HepG2 (cell line): Measurements from ENCODE around the gene DLX1. TPM values are rescaled to one million over a fixed set of nuclear protein-coding genes. Genes with fewer than 3 reads are reported as not detected.
A peak's percentile ranks its signal among the peaks of the same experiment; 100 is the strongest.
"Not testable (repeated sequence)": the region's sequence is repeated elsewhere in the genome, so short reads cannot be mapped to it uniquely, and the experiment has no call there.

Experiments used
- ATAC-seq: fragments of 200-7000 bp; cut with Tn5 transposase; 3 replicates; pipeline ENCODE4 v1.9.1; 2020; ENCODE audit warnings: mild to moderate bottlenecking, moderate library complexity
- BruUV-seq: library from RNA; stranded (reverse); fragments of 400-500 nt; replicated peaks from 2 replicates; lab custom pipeline; 2021; lab: Mats Ljungman, UMichigan
- CTCF ChIA-PET: fragments of 300-600 bp; formaldehyde crosslinking; extraction: SDS; loops from one replicate; lab custom pipeline; 2021; ENCODE audit warnings: low total read pairs, inconsistent platforms, low intra/inter-chr PET ratio; lab: Yijun Ruan, JAX
- POLR2A ChIA-PET: fragments of 350-600 bp; sonication (Branson Sonifier 250); formaldehyde crosslinking; loops from one replicate; lab custom pipeline; 2020; ENCODE audit warnings: antibody characterized with exemption, inconsistent platforms; lab: Yijun Ruan, JAX
- DNase-seq: peaks from one replicate; pipeline ENCODE4 v3.0.0-alpha.2; 2015; ENCODE audit warnings: low spot score
- FAIRE-seq: peaks from 3 replicates; lab custom pipeline; 2011; peaks lifted over from hg19 to GRCh38; lab: Jason Lieb, UNC
- H2AFZ ChIP-seq: one replicate; pipeline ENCODE4 v1.6.1; 2011; ENCODE audit warnings: low read length, inconsistent platforms
- H3K27ac ChIP-seq: fragments of 300-600 bp; 3 replicates; pipeline ENCODE4 v1.8.0; 2011; ENCODE audit warnings: mixed run types, mild to moderate bottlenecking, mixed read lengths, low read length, inconsistent platforms; ENCODE audit not compliant: insufficient read depth; ENCODE audit errors: extremely low read length
- H3K27me3 ChIP-seq, 2 experiments: fragments of 200-600 bp in 1 of 2; 2 replicates in 1 of 2; 3 replicates in 1 of 2; pipeline versions ENCODE4 v1.6.0 to v1.8.0; 2011; ENCODE audit warnings: low read length in 2 of 2, mild to moderate bottlenecking in 2 of 2, moderate library complexity in 2 of 2, inconsistent platforms in 1 of 2; ENCODE audit not compliant: insufficient read depth in 2 of 2, control insufficient read depth in 1 of 2
- H3K36me3 ChIP-seq, 2 experiments: fragments of 200-600 bp in 1 of 2; replicated peaks in 1 of 2; 2 replicates in 1 of 2; 3 replicates in 1 of 2; pipeline versions ENCODE4 v1.5.1 to v1.8.0; 2011; ENCODE audit warnings: low read length in 2 of 2, inconsistent platforms in 1 of 2; ENCODE audit not compliant: insufficient read depth in 2 of 2, control insufficient read depth in 1 of 2
- H3K4me1 ChIP-seq: 2 replicates; pipeline ENCODE4 v1.5.1; 2012; ENCODE audit warnings: low read length, inconsistent platforms; ENCODE audit not compliant: insufficient read depth
- H3K4me2 ChIP-seq: 2 replicates; pipeline ENCODE4 v1.6.0; 2011; ENCODE audit warnings: low read depth, low read length, inconsistent platforms
- H3K4me3 ChIP-seq, 3 experiments: fragments of 200-600 bp in 1 of 3; sonication (generic), shearing (Covaris generic) in 1 of 3; replicated peaks in 1 of 3; 2 replicates each; pipeline ENCODE4 v1.5.1; 2011 to 2016; ENCODE audit warnings: low read length in 3 of 3, inconsistent platforms in 2 of 3, low read depth in 2 of 3, mild to moderate bottlenecking in 2 of 3, control low read depth in 1 of 3, mixed read lengths in 1 of 3; ENCODE audit not compliant: insufficient read depth in 1 of 3
- H3K79me2 ChIP-seq: one replicate; pipeline ENCODE4 v1.6.1; 2011; ENCODE audit warnings: low read length, inconsistent platforms; ENCODE audit not compliant: insufficient read depth
- H3K9ac ChIP-seq: 2 replicates; pipeline ENCODE4 v1.6.0; 2011; ENCODE audit warnings: mild to moderate bottlenecking, low read depth, low read length, inconsistent platforms; ENCODE audit not compliant: insufficient read depth
- H3K9me3 ChIP-seq: 2 replicates; pipeline ENCODE4 v1.5.1; 2012; ENCODE audit warnings: mild to moderate bottlenecking, low read length
- H4K20me1 ChIP-seq: 2 replicates; pipeline ENCODE4 v1.6.0; 2011; ENCODE audit warnings: inconsistent platforms, mild to moderate bottlenecking, low read length, moderate library complexity; ENCODE audit not compliant: insufficient read depth
- U2AF2 ChIP-seq: fragments of 200-400 bp; formaldehyde crosslinking; IDR thresholded peaks from 2 replicates; pipeline ENCODE4 v1.6.1; 2017; ENCODE audit warnings: low read depth, mild to moderate bottlenecking, low read length
- ZNF121 ChIP-seq: sonication (generic); formaldehyde crosslinking; IDR thresholded peaks from 2 replicates; pipeline ENCODE4 v1.5.0; 2020; ENCODE audit warnings: mild to moderate bottlenecking, missing genetic modification reagents
- ZNF883 ChIP-seq: sonication (generic); formaldehyde crosslinking; IDR thresholded peaks from 2 replicates; pipeline ENCODE4 v1.5.1; 2020; ENCODE audit warnings: mild to moderate bottlenecking, missing genetic modification reagents; ENCODE audit errors: not compliant biosample characterization
- WGBS: methylation state at CpG from one replicate; pipeline ENCODE4 v1.1.6; 2017; ENCODE audit warnings: low lambda C conversion rate; 5-methylcytosine and 5-hydroxymethylcytosine counted together
- in situ Hi-C: cut with HindIII; loops from 2 replicates; pipeline ENCODE4 v1.10.0; 2017; ENCODE audit warnings: low pct_unique_long_range_greater_than_20kb; ENCODE audit not compliant: extremely low pct_ligation_motif_present
- intact Hi-C: fragments of 100-400 bp; cut with micrococcal nuclease; formaldehyde crosslinking; loops from one replicate; pipeline ENCODE4 v1.10.0; 2022; ENCODE audit not compliant: unreplicated experiment
- polyA plus RNA-seq, 8 experiments: library from polyadenylated mRNA; depleted of rRNA in 3 of 8; stranded (reverse) in 7 of 8; unstranded in 1 of 8; fragments of >200 nt; fragmentation: Illumina TruSeq in 4 of 8; extraction: Trizol in 4 of 8; gene quantifications; 2 replicates each; pipeline versions ENCODE4 v1.2.1 to v1.2.3, GENCODE V29; 2011 to 2016; ENCODE audit warnings: low read depth in 4 of 8, missing spikeins in 1 of 8, mixed read lengths in 1 of 8; ENCODE audit not compliant: insufficient read depth in 1 of 8
- total RNA-seq, 5 experiments: library from RNA; depleted of rRNA; stranded (reverse); fragments of >200 nt; fragmentation: Illumina TruSeq; extraction: Trizol; gene quantifications; 2 replicates each; pipeline ENCODE4 v1.2.3, GENCODE V29; 2016; ENCODE audit warnings: low read depth in 1 of 5

The DLX1 gene
- total and polyA plus RNA-seq, 2 of the 13 experiments (the other 11 are each of a cell fraction or from before 2014, with no cell fraction given): 0.18 to 0.86 TPM

GRCh38 chr2:172114176-172114575 is 28.9 kb downstream of the DLX1 start:
- 35% methylated on average over 6 of the region's 6 CpGs for WGBS
- not testable (repeated sequence) for H3K4me3 ChIP-seq, H3K9ac ChIP-seq, BruUV-seq
- TF ChIP-seq ZNF121: peak; percentile 79
- TF ChIP-seq U2AF2: 0 out of 2 replicates have a peak, but pooled peaks have one; percentile 9
- TF ChIP-seq, all 625 proteins: peak for 2; not testable (repeated sequence) for 623
- H3K27ac ChIP-seq, H3K79me2 ChIP-seq, H2AFZ ChIP-seq, H3K36me3 ChIP-seq, H3K4me2 ChIP-seq, FAIRE-seq, H3K27me3 ChIP-seq, intact Hi-C loops, ATAC-seq, DNase-seq, POLR2A ChIA-PET, H3K9me3 ChIP-seq, H4K20me1 ChIP-seq, in situ Hi-C loops: not testable (repeated sequence)
- CTCF ChIA-PET: interaction anchor here (1.5 to 1.7 kb wide), 2 partner anchors 408 to 410 kb away, joined by 7 to 8 read pairs; no protein-coding TSS in a partner anchor
- peaks cover 33% of the 10 kb centered on the region for H3K4me1 ChIP-seq

- CTCF ChIA-PET: no interaction called here
- TF ChIP-seq ZNF883 (CRISPR knock-in tag): no peak
- H3K27ac ChIP-seq: no peak overlapping the region
Observed at GRCh38 chr2:172114579-172114978, 29.3 kb downstream of the DLX1 start.

More at GRCh38 chr2:172114579-172114978, 29.3 kb downstream of the DLX1 start:
- H3K27me3 ChIP-seq: peaks cover 0 to 4% of the 10 kb centered on the region in 2 experiments; a peak in 1 of 5 replicates
- H4K20me1 ChIP-seq: no peaks in the 10 kb centered on the region
- no peaks in the 10 kb centered on the region for H3K79me2 ChIP-seq
- no peak for FAIRE-seq
- 41% methylated on average over 3 of the region's 3 CpGs for WGBS
- H3K9ac ChIP-seq: no peak overlapping the region
- BruUV-seq: no TSS peak
- POLR2A ChIA-PET: no interaction called here
- no peak for DNase-seq
- no peak overlapping the region for H3K4me2 ChIP-seq
- H3K4me1 ChIP-seq: peaks cover 34% of the 10 kb centered on the region
- intact Hi-C loops: no loop called here
- H3K9me3 ChIP-seq: no peaks in the 10 kb centered on the region
- ATAC-seq: no peak
- no peaks in the 10 kb centered on the region for H3K36me3 ChIP-seq
- in situ Hi-C loops: no loop called here
- no peak overlapping the region for H3K4me3 ChIP-seq
- no peak overlapping the region for H2AFZ ChIP-seq
